Measurements from ENCODE around the gene GREB1L. TPM values are rescaled to one million over a fixed set of nuclear protein-coding genes. Genes with fewer than 3 reads are reported as not detected.

The GREB1L gene
- total and polyA plus RNA-seq, 9 of the 15 experiments (the other 6 are each of a cell fraction or from before 2014, with no cell fraction given), result 0.03 TPM; not detected in 8

DNA sequence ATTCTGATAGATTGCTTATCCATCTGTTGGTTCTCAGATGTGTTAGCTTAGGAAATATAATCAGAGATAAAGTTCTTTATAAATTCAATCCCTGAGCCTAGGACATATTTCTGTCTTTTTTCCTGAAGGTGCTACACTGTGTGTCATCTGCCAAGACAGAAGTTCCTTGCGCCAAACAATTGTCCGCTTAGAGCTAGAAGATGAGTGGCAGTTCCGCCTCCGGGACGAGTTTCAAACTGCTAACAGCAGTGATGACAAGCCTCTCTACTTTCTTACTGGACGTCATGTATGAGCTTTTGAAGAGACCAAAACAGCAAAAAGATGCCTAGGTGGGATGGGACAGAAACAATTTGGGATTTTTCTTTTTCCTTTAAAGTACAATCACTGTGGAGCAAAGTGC lies 280.5 kb downstream of the GREB1L start:
- WGBS (ENCODE audit: insufficient coverage, low coverage, missing lambda C conversion rate), result 85% methylated on average over 6 of the region's 6 CpGs
- no peaks in the 10 kb centered on the region for H3K9me3 ChIP-seq (replicated peaks; ENCODE audit: control insufficient read depth, insufficient read depth, low read depth, low read length)
- ChIA-PET CTCF (ENCODE audit: low intra/inter-chr PET ratio) (no interaction called here), POLR2A (interaction anchor here (0.6 kb wide), 1 partner anchor 331 kb away, joined by 3 read pairs; no protein-coding TSS in a partner anchor)
- H3K27me3 ChIP-seq (ENCODE audit: control insufficient read depth in 2 of 2, insufficient read depth in 2 of 2, low read length in 2 of 2), result no peaks in the 10 kb centered on the region
- H3K9me1 ChIP-seq (ENCODE audit: control insufficient read depth, insufficient read depth, low read length), result no peaks in the 10 kb centered on the region
- DNase-seq (ENCODE audit: extremely low read depth in 1 of 4, low spot score in 3 of 4), result no peak
- no peaks in the 10 kb centered on the region for H3K79me2 ChIP-seq (ENCODE audit: control insufficient read depth, insufficient read depth, low read length)
- intact Hi-C loops (cut with micrococcal nuclease) (no loop called here), in situ Hi-C loops (cut with MboI) (no loop called here)
- peaks cover 34% of the 10 kb centered on the region; the same call in 2 of the 3 replicates for H3K36me3 ChIP-seq (ENCODE audit: control insufficient read depth, insufficient read depth, low read length)
- H3K4me3 ChIP-seq, result no peak overlapping the region
- H2AFZ ChIP-seq (ENCODE audit: low read depth, low read length), result no peak overlapping the region
- no peak overlapping the region for H3K9ac ChIP-seq (ENCODE audit: insufficient read depth in 1 of 2, low read depth in 2 of 2, low read length in 2 of 2)
- H3K27ac ChIP-seq (ENCODE audit: extremely low read depth, low read depth, low read length), result no peak overlapping the region
- FAIRE-seq, result no peak
- no TSS peak for BruUV-seq (replicated peaks)
- no peak for ATAC-seq
- no peaks in the 10 kb centered on the region for H4K20me1 ChIP-seq (replicated peaks; ENCODE audit: control insufficient read depth, insufficient read depth, low read length)
- no peaks in the 10 kb centered on the region for H3K4me1 ChIP-seq (replicated peaks in 1 of 2; ENCODE audit: control insufficient read depth in 2 of 2, insufficient read depth in 2 of 2, low read length in 2 of 2)
- TF ChIP-seq PCBP2 (IDR thresholded peaks at IDR 0.05; ENCODE audit: low read depth, low read length, poor library complexity, severe bottlenecking), result no peak
- TF ChIP-seq SRF (CRISPR knock-in tag; IDR thresholded peaks at IDR 0.05), result no peak
- TF ChIP-seq, protein P1, sequence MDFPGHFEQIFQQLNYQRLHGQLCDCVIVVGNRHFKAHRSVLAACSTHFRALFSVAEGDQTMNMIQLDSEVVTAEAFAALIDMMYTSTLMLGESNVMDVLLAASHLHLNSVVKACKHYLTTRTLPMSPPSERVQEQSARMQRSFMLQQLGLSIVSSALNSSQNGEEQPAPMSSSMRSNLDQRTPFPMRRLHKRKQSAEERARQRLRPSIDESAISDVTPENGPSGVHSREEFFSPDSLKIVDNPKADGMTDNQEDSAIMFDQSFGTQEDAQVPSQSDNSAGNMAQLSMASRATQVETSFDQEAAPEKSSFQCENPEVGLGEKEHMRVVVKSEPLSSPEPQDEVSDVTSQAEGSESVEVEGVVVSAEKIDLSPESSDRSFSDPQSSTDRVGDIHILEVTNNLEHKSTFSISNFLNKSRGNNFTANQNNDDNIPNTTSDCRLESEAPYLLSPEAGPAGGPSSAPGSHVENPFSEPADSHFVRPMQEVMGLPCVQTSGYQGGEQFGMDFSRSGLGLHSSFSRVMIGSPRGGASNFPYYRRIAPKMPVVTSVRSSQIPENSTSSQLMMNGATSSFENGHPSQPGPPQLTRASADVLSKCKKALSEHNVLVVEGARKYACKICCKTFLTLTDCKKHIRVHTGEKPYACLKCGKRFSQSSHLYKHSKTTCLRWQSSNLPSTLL (IDR thresholded peaks at IDR 0.05), result no peak
- TF ChIP-seq HNRNPK (IDR thresholded peaks at IDR 0.05; ENCODE audit: low read depth, low read length, poor library complexity, severe bottlenecking), result no peak
- TF ChIP-seq HMG20B (CRISPR knock-in tag; IDR thresholded peaks at IDR 0.05), result no peak
- TF ChIP-seq, protein P2, sequence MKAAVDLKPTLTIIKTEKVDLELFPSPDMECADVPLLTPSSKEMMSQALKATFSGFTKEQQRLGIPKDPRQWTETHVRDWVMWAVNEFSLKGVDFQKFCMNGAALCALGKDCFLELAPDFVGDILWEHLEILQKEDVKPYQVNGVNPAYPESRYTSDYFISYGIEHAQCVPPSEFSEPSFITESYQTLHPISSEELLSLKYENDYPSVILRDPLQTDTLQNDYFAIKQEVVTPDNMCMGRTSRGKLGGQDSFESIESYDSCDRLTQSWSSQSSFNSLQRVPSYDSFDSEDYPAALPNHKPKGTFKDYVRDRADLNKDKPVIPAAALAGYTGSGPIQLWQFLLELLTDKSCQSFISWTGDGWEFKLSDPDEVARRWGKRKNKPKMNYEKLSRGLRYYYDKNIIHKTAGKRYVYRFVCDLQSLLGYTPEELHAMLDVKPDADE (conservative IDR thresholded peaks at IDR 0.05; ENCODE audit: control insufficient read depth, low read depth, low read length), result no peak
- TF ChIP-seq SMAD1 (IDR thresholded peaks at IDR 0.05; ENCODE audit: low read depth, low read length, partially characterized antibody), result no peak
- H3K4me2 ChIP-seq (ENCODE audit: insufficient read depth, low read length), result no peak overlapping the region
